K562 (cell line): Measurements from ENCODE around the gene TMEM202. TPM values are rescaled to one million over a fixed set of nuclear protein-coding genes. Genes with fewer than 3 reads are reported as not detected.

Source experiments
- FOXA3 ChIP-seq, 2 experiments: fragments of 450-650 bp in 1 of 2; sonication (generic) in 1 of 2; formaldehyde crosslinking; IDR thresholded peaks in 1 of 2; conservative IDR thresholded peaks in 1 of 2; 2 replicates each; pipeline versions ENCODE4 v1.4.0 to v1.8.0; 2020 to 2022; ENCODE audit warnings: mild to moderate bottlenecking in 2 of 2, missing genetic modification reagents in 1 of 2
- GABPB1 ChIP-seq: sonication (generic); formaldehyde crosslinking; IDR thresholded peaks from 2 replicates; pipeline ENCODE4 v1.8.0; 2022; ENCODE audit warnings: mild to moderate bottlenecking, missing genetic modification reagents
- GTF2F1 ChIP-seq: IDR thresholded peaks from 2 replicates; pipeline ENCODE4 v1.6.1; 2011; ENCODE audit warnings: low read depth, low read length, improper control_type of control experiment
- HBP1 ChIP-seq: fragments of 450-650 bp; formaldehyde crosslinking; IDR thresholded peaks from 2 replicates; pipeline ENCODE4 v1.4.0; 2022; ENCODE audit warnings: missing genetic modification characterization
- KDM1A ChIP-seq, 2 experiments: fragments of 450-650 bp; IDR thresholded peaks; 2 replicates each; pipeline ENCODE4 v1.6.1; 2016; ENCODE audit warnings: mild to moderate bottlenecking in 2 of 2
- KLF16 ChIP-seq: IDR thresholded peaks from 2 replicates; pipeline ENCODE4 v1.6.1; 2016; ENCODE audit warnings: antibody characterized with exemption
- MBD2 ChIP-seq: sonication (generic); IDR thresholded peaks from 2 replicates; pipeline ENCODE4 v1.6.1; 2016; ENCODE audit warnings: low read depth, borderline replicate concordance
- MCM5 ChIP-seq: fragments of 450-650 bp; IDR thresholded peaks from 2 replicates; pipeline ENCODE4 v1.6.1; 2016; ENCODE audit warnings: low read depth
- MEF2D ChIP-seq: conservative IDR thresholded peaks from 2 replicates; pipeline ENCODE4 v1.6.1; 2016; ENCODE audit warnings: low read depth, missing genetic modification characterization, missing compliant biosample characterization
- NRF1 ChIP-seq, 2 experiments: fragments of 450-650 bp; IDR thresholded peaks in 1 of 2; conservative IDR thresholded peaks in 1 of 2; 2 replicates each; pipeline ENCODE4 v1.6.1; 2014; ENCODE audit warnings: mild to moderate bottlenecking in 2 of 2
- OTX1 ChIP-seq: fragments of 450-650 bp; formaldehyde crosslinking; IDR thresholded peaks from 2 replicates; pipeline ENCODE4 v1.4.0; 2022; ENCODE audit warnings: mild to moderate bottlenecking
- POLR2AphosphoS2 ChIP-seq: IDR thresholded peaks from 2 replicates; pipeline ENCODE4 v1.6.1; 2012; ENCODE audit warnings: low read length, improper control_type of control experiment
- POLR2B ChIP-seq: fragments of 450-650 bp; IDR thresholded peaks from 2 replicates; pipeline ENCODE4 v1.6.1; 2018; ENCODE audit warnings: low read depth; ENCODE audit not compliant: partially characterized antibody
- POLR3G ChIP-seq: IDR thresholded peaks from 2 replicates; pipeline ENCODE4 v1.6.1; 2011; ENCODE audit not compliant: insufficient read length, insufficient replicate concordance; ENCODE audit errors: extremely low read depth
- RBM34 ChIP-seq: fragments of 200-400 bp; formaldehyde crosslinking; IDR thresholded peaks from 2 replicates; pipeline ENCODE4 v1.6.1; 2018; ENCODE audit warnings: low read length, borderline replicate concordance; ENCODE audit not compliant: insufficient read depth
- SP2 ChIP-seq: IDR thresholded peaks from 2 replicates; pipeline ENCODE4 v1.6.1; 2011; ENCODE audit warnings: mild to moderate bottlenecking, low read depth, low read length, moderate library complexity; ENCODE audit not compliant: poor library complexity, severe bottlenecking; ENCODE audit errors: extremely low read depth
- TAF7 ChIP-seq: fragments of 450-650 bp; IDR thresholded peaks from 2 replicates; pipeline ENCODE4 v1.6.1; 2016; ENCODE audit warnings: missing genetic modification characterization, missing compliant biosample characterization
- TRIM24 ChIP-seq, 2 experiments: fragments of 450-650 bp; IDR thresholded peaks; 2 replicates each; pipeline ENCODE4 v1.6.1; 2016
- ZNF12 ChIP-seq: sonication (generic); formaldehyde crosslinking; IDR thresholded peaks from 2 replicates; pipeline ENCODE4 v1.4.0; 2020; ENCODE audit warnings: mild to moderate bottlenecking, missing genetic modification reagents
- ZNF592 ChIP-seq: fragments of 450-650 bp; IDR thresholded peaks from 2 replicates; pipeline ENCODE4 v1.6.1; 2017; ENCODE audit warnings: antibody characterized with exemption, mild to moderate bottlenecking
- ZNF717 ChIP-seq: fragments of 250-450 bp; sonication (Bioruptor Pico); IDR thresholded peaks from 2 replicates; pipeline ENCODE4 v1.5.0; 2021
- ZNF75A ChIP-seq: fragments of 450-650 bp; formaldehyde crosslinking; IDR thresholded peaks from 2 replicates; pipeline ENCODE4 v1.4.0; 2020; ENCODE audit warnings: mild to moderate bottlenecking
- polyA plus RNA-seq, 8 experiments: library from polyadenylated mRNA; depleted of rRNA in 4 of 8; stranded (reverse) in 5 of 8; unstranded in 3 of 8; fragments of >200 nt; fragmentation: Nextera tagmentation in 2 of 8; fragmentation: Illumina TruSeq in 1 of 8; extraction: Ambion mirVana in 2 of 8; extraction: Trizol in 1 of 8; gene quantifications; 2 replicates each; pipeline versions ENCODE4 v1.2.1 to v1.2.3, GENCODE V29; 2011 to 2014; ENCODE audit warnings: inconsistent platforms in 1 of 8, missing spikeins in 1 of 8
- total RNA-seq, 7 experiments: library from RNA; depleted of rRNA in 6 of 7; stranded (reverse); fragments of >200 nt in 6 of 7; fragmentation: Illumina TruSeq in 2 of 7; extraction: Trizol in 2 of 7; gene quantifications; 2 replicates each; pipeline versions ENCODE4 v1.2.1 to v1.2.3, GENCODE V29; 2011 to 2021; ENCODE audit warnings: low replicate concordance in 1 of 7

The TMEM202 gene
- total and polyA plus RNA-seq, 9 of the 15 experiments (the other 6 are each of a cell fraction or from before 2014, with no cell fraction given), result not detected

- TF ChIP-seq HBP1, result peak; percentile 69; the same call in 1 of the 2 replicates
- no peak for TF ChIP-seq ZNF717 (CRISPR knock-in tag)
- no peak for TF ChIP-seq POLR3G
- peak; percentile 5; the same call in 1 of the 2 replicates for TF ChIP-seq TAF7
- TF ChIP-seq KLF16, result peak; percentile 68; the same call in 1 of the 2 replicates
- peak; percentile 45; the same call in 1 of the 2 replicates for TF ChIP-seq ZNF75A (CRISPR knock-in tag)
- peak in 1 of 2 experiments; percentile 84; a peak in 3 of 4 replicates for TF ChIP-seq FOXA3 (CRISPR knock-in tag; conservative IDR thresholded peaks at IDR 0.05 in 1 of 2, IDR thresholded peaks at IDR 0.05 in 1 of 2)
- TF ChIP-seq GABPB1 (CRISPR knock-in tag), result peak; percentile 85
- TF ChIP-seq POLR2B, result peak; percentile 76
- 0 out of 2 replicates have a peak, but pooled peaks have one; percentile 70 for TF ChIP-seq OTX1
- peak; percentile 63 for TF ChIP-seq MBD2
- no peak for TF ChIP-seq ZNF12 (CRISPR knock-in tag)
- peak; percentile 84 to 88 for TF ChIP-seq NRF1 (conservative IDR thresholded peaks at IDR 0.05 in 1 of 2, IDR thresholded peaks at IDR 0.05 in 1 of 2)
- TF ChIP-seq KDM1A (IDR thresholded peaks at IDR 0.05), result no peak
- TF ChIP-seq POLR2AphosphoS2, result no peak
- peak; percentile 58; the same call in 1 of the 2 replicates for TF ChIP-seq MEF2D
- TF ChIP-seq ZNF592, result peak; percentile 35; the same call in 1 of the 2 replicates
- peak; percentile 48 for TF ChIP-seq SP2
- TF ChIP-seq MCM5, result no peak
- TF ChIP-seq TRIM24 (IDR thresholded peaks at IDR 0.05), result peak; percentile 23 to 60; a peak in 2 of 4 replicates
- TF ChIP-seq GTF2F1, result peak; percentile 77; the same call in 1 of the 2 replicates
- TF ChIP-seq RBM34, result no peak
These were observed 22.1 kb upstream of the TMEM202 start, which contains the start of gene HEXA (continued) for GRCh38 chr15:72375846-72376581.
